Measurements from ENCODE around the gene ZFP92.

DNA sequence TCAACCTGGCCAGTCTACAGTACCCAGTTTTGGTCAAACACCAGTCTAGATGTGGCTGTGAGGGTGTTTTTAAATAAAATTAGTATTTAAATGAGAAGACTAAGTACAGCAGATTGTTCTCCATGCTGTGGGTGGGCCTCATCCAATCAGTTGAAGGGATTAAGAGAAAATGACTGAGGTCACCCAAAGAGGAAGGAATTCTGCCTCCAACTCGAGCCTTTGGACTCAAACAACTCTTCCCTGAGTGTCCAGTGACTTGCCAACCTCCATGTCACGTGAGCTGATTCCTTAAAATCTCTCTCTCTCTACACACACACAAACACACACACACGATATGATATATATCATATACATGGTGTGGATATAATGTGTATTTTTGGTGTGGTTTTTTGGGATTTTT is 24.6 kb downstream of the ZFP92 start:
- TF ChIP-seq POLR2A (IDR thresholded peaks at IDR 0.05) (no peak), CTCF (IDR thresholded peaks at IDR 0.05) (no peak)
